ENCODE measurements around the gene PRSS36.

Gene PRSS36

GRCh38 chr16:31094424-31095120, 55.3 kb downstream of the PRSS36 start, which contains the start of gene VKORC1:
TSS of gene VKORC1 (minus strand) at chr16:31094797. CDS start at chr16:31094729, 68 bp downstream.
- peak; percentile 98 for DNase-seq

DNA sequence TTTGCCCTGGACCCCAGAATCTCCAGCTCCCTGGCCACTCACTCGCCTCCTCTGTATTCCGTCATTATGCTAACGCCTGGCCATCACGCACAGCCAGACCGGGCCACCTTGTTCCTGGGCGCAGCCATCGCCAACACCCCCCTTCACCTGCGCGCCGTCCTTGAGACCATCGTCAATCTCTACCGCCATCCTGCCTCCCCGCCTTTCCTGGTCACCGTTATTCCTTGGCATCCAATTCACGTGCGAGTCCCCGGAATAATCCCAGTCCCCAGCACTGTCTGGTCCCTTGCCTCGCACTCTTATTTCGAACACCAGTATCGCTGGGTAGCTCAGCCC, 55.8 kb downstream of the PRSS36 start:
- DNase-seq = no peak

- no peak for DNase-seq
Measured at GRCh38 chr16:31093132-31093703, 56.6 kb downstream of the PRSS36 start.

- DNase-seq = no peak
Measured at GRCh38 chr16:31092330-31092729, 57.5 kb downstream of the PRSS36 start.

GRCh38 chr16:31090540-31090939, 59.3 kb downstream of the PRSS36 start:
- no peak for DNase-seq

GRCh38 chr16:31089199-31089598, 60.7 kb downstream of the PRSS36 start:
- no peak for DNase-seq

Data from NCI-H1092 treated with DMSO at 0.1 percent for 48 hours (cell line).